ENCODE results near the gene COPS6.

- TF ChIP-seq POU2F2 (IDR thresholded peaks at IDR 0.05; ENCODE audit: low read depth, low read length) (no peak), POLR2A (IDR thresholded peaks at IDR 0.05; ENCODE audit: low read depth, low read length) (no peak), POLR2AphosphoS5 (IDR thresholded peaks at IDR 0.05; ENCODE audit: low read depth, low read length) (no peak)
Measured at GRCh38 chr7:100109521-100110163, 20.9 kb downstream of the COPS6 start.
